Stimulated activated CD8-positive, alpha-beta memory T cell treated with anti-CD3 and anti-CD28 coated beads, Interleukin-15, amount 100 ng/mL, for 48 hours (primary cell): ENCODE results near the gene C1R.
A peak's percentile ranks its signal among the peaks of the same experiment; 100 is the strongest.

Experiments
- DNase-seq, 2 donors: peaks; one replicate each; pipeline ENCODE4 v3.0.0-alpha.2; 2020; ENCODE audit warnings: low read depth in 2 of 2

C1R gene

GRCh38 chr12:7092229-7092985 lies at the start of gene C1R:
Gene C1R (minus strand): TSS chr12:7092445. CDS start chr12:7092388, 57 bp downstream.
- peak; percentile 19 to 28 for DNase-seq

- DNase-seq = no peak
Observed at GRCh38 chr12:7141351-7142005, 49.2 kb upstream of the C1R start.

- no peak for DNase-seq
Observed at GRCh38 chr12:7139200-7139599, 47.0 kb upstream of the C1R start.

- no peak for DNase-seq
Observed at GRCh38 chr12:7137908-7138307, 45.7 kb upstream of the C1R start.

GRCh38 chr12:7136676-7137075 lies 44.4 kb upstream of the C1R start:
- DNase-seq = no peak

- DNase-seq = no peak
Observed at GRCh38 chr12:7136071-7136470, 43.8 kb upstream of the C1R start.

GRCh38 chr12:7134396-7135166 lies 42.3 kb upstream of the C1R start:
- no peak for DNase-seq

- DNase-seq = peak in 1 of 2 donors; percentile 23
Observed at GRCh38 chr12:7131502-7131866, 39.2 kb upstream of the C1R start.

GRCh38 chr12:7130701-7131501 lies 38.7 kb upstream of the C1R start:
- DNase-seq = peak; percentile 49 to 57

- DNase-seq = peak; percentile 63 to 74
Observed at GRCh38 chr12:7129872-7130691, 37.8 kb upstream of the C1R start, which contains the start of gene CLSTN3. Gene CLSTN3 (plus strand): TSS chr12:7130371. CDS start chr12:7130649, 278 bp downstream.

- no peak for DNase-seq
Observed at GRCh38 chr12:7129287-7129871, 37.1 kb upstream of the C1R start.

GRCh38 chr12:7128681-7129286 lies 36.5 kb upstream of the C1R start, which contains the start of gene RBP5:
Gene RBP5 (minus strand): TSS chr12:7128889. CDS start chr12:7128775, 114 bp downstream.
- DNase-seq = no peak

- DNase-seq = no peak
Observed at GRCh38 chr12:7127916-7128626, 35.8 kb upstream of the C1R start.

- no peak for DNase-seq
Observed at GRCh38 chr12:7125632-7126227, 33.5 kb upstream of the C1R start.

- DNase-seq = no peak
Observed at GRCh38 chr12:7123806-7124522, 31.7 kb upstream of the C1R start.

GRCh38 chr12:7122811-7123769 lies 30.8 kb upstream of the C1R start:
- DNase-seq = no peak

- DNase-seq = no peak
Observed at GRCh38 chr12:7121324-7121723, 29.1 kb upstream of the C1R start.
